HEK293 (cell line): Measurements from ENCODE around the gene ERFE.
A peak's percentile ranks its signal among the peaks of the same experiment; 100 is the strongest.

ENCODE experiments used
- CTCF ChIA-PET: fragments of 350-600 bp; formaldehyde crosslinking; extraction: SDS; loops from one replicate; lab custom pipeline; 2021; ENCODE audit warnings: antibody characterized with exemption; lab: Yijun Ruan, JAX
- POLR2A ChIA-PET: fragments of 300-600 bp; formaldehyde crosslinking; extraction: SDS; loops from one replicate; lab custom pipeline; 2020; ENCODE audit warnings: antibody characterized with exemption, inconsistent platforms; lab: Yijun Ruan, JAX
- H3K27ac ChIP-seq: fragments of 200-500 bp; sonication (Bioruptor generic); 2 replicates; pipeline ENCODE4 v1.5.1; 2014; ENCODE audit warnings: low read depth, low read length, control low read depth, inconsistent platforms; ENCODE audit errors: extremely low read depth
- H3K36me3 ChIP-seq, 2 experiments: fragments of 200-500 bp in 1 of 2; sonication (Bioruptor generic) in 1 of 2; 1 replicate in 1 of 2; 2 replicates in 1 of 2; pipeline ENCODE4 v1.5.1; 2014 to 2017; ENCODE audit warnings: inconsistent platforms in 2 of 2, low read length in 2 of 2; ENCODE audit not compliant: control insufficient read depth in 2 of 2, insufficient read depth in 1 of 2
- H3K4me1 ChIP-seq: fragments of 200-500 bp; sonication (Bioruptor generic); 2 replicates; pipeline ENCODE4 v1.5.1; 2014; ENCODE audit warnings: mild to moderate bottlenecking, low read length, inconsistent platforms; ENCODE audit not compliant: control insufficient read depth, insufficient read depth
- H3K4me3 ChIP-seq: 2 replicates; pipeline ENCODE4 v1.5.1; 2011; ENCODE audit warnings: low read depth, mild to moderate bottlenecking, control low read depth, low read length, moderate library complexity
- H3K9me3 ChIP-seq: fragments of 200-500 bp; sonication (Bioruptor generic); 2 replicates; pipeline ENCODE4 v1.5.1; 2014; ENCODE audit warnings: low read depth, low read length, inconsistent platforms; ENCODE audit not compliant: control insufficient read depth, insufficient read depth
- PRDM4 ChIP-seq: fragments of 450-650 bp; formaldehyde crosslinking; IDR thresholded peaks from 2 replicates; pipeline ENCODE4 v1.5.1; 2017; ENCODE audit warnings: missing biosample characterization, missing genetic modification characterization
- SCRT2 ChIP-seq: fragments of 450-650 bp; formaldehyde crosslinking; IDR thresholded peaks from 2 replicates; pipeline ENCODE4 v1.5.1; 2016; ENCODE audit warnings: missing biosample characterization, missing genetic modification characterization
- ZIC2 ChIP-seq: fragments of 450-650 bp; formaldehyde crosslinking; IDR thresholded peaks from 2 replicates; pipeline ENCODE4 v1.5.1; 2016; ENCODE audit warnings: missing biosample characterization, missing genetic modification characterization
- ZNF16 ChIP-seq: fragments of 450-650 bp; formaldehyde crosslinking; IDR thresholded peaks from 2 replicates; pipeline ENCODE4 v1.5.1; 2016; ENCODE audit warnings: low read depth, missing biosample characterization, missing genetic modification characterization
- ZNF174 ChIP-seq: fragments of 450-650 bp; formaldehyde crosslinking; IDR thresholded peaks from 2 replicates; pipeline ENCODE4 v1.5.0; 2017; ENCODE audit warnings: missing biosample characterization, mild to moderate bottlenecking, missing genetic modification characterization
- ZNF211 ChIP-seq: fragments of 450-650 bp; formaldehyde crosslinking; IDR thresholded peaks from 2 replicates; pipeline ENCODE4 v1.5.1; 2016; ENCODE audit warnings: low read depth, missing biosample characterization, missing genetic modification characterization
- ZNF223 ChIP-seq: fragments of 450-650 bp; formaldehyde crosslinking; IDR thresholded peaks from 2 replicates; pipeline ENCODE4 v1.5.1; 2016; ENCODE audit warnings: missing biosample characterization, missing genetic modification characterization
- ZNF23 ChIP-seq: fragments of 450-650 bp; formaldehyde crosslinking; IDR thresholded peaks from 2 replicates; pipeline ENCODE4 v1.5.1; 2016; ENCODE audit warnings: missing biosample characterization, missing genetic modification characterization, borderline replicate concordance
- ZNF266 ChIP-seq: fragments of 450-650 bp; formaldehyde crosslinking; IDR thresholded peaks from 2 replicates; pipeline ENCODE4 v1.5.1; 2016; ENCODE audit warnings: missing biosample characterization, missing genetic modification characterization, low read depth
- ZNF366 ChIP-seq: fragments of 450-650 bp; formaldehyde crosslinking; conservative IDR thresholded peaks from 2 replicates; pipeline ENCODE4 v1.5.1; 2016; ENCODE audit warnings: missing biosample characterization, missing genetic modification characterization
- ZNF394 ChIP-seq: fragments of 450-650 bp; formaldehyde crosslinking; IDR thresholded peaks from 2 replicates; pipeline ENCODE4 v1.5.1; 2016; ENCODE audit warnings: missing biosample characterization, missing genetic modification characterization, mild to moderate bottlenecking, moderate library complexity, borderline replicate concordance
- ZNF48 ChIP-seq: fragments of 450-650 bp; formaldehyde crosslinking; IDR thresholded peaks from 2 replicates; pipeline ENCODE4 v1.5.1; 2016; ENCODE audit warnings: missing biosample characterization, missing genetic modification characterization
- ZNF530 ChIP-seq: fragments of 450-650 bp; formaldehyde crosslinking; IDR thresholded peaks from 2 replicates; pipeline ENCODE4 v1.5.1; 2016; ENCODE audit warnings: low read depth, missing biosample characterization, missing genetic modification characterization
- ZNF548 ChIP-seq: fragments of 450-650 bp; formaldehyde crosslinking; IDR thresholded peaks from 2 replicates; pipeline ENCODE4 v1.5.1; 2016; ENCODE audit warnings: missing biosample characterization, missing genetic modification characterization
- ZNF571 ChIP-seq: fragments of 450-650 bp; formaldehyde crosslinking; IDR thresholded peaks from 2 replicates; pipeline ENCODE4 v1.5.0; 2017; ENCODE audit warnings: missing biosample characterization, missing genetic modification characterization
- ZNF623 ChIP-seq: fragments of 450-650 bp; formaldehyde crosslinking; IDR thresholded peaks from 2 replicates; pipeline ENCODE4 v1.5.1; 2016; ENCODE audit warnings: missing biosample characterization, missing genetic modification characterization
- ZNF660 ChIP-seq: fragments of 450-650 bp; IDR thresholded peaks from 2 replicates; pipeline ENCODE4 v1.5.1; 2018; ENCODE audit warnings: missing biosample characterization, mild to moderate bottlenecking, missing genetic modification characterization
- ZNF76 ChIP-seq: fragments of 450-650 bp; formaldehyde crosslinking; IDR thresholded peaks from 2 replicates; pipeline ENCODE4; 2016; ENCODE audit warnings: low read depth, missing biosample characterization, missing genetic modification characterization, borderline replicate concordance
- ZNF768 ChIP-seq: fragments of 450-650 bp; formaldehyde crosslinking; IDR thresholded peaks from 2 replicates; pipeline ENCODE4 v1.5.1; 2018; ENCODE audit warnings: missing biosample characterization, mild to moderate bottlenecking, missing genetic modification characterization
- TF ChIP-seq, protein P1 (sequence below): fragments of 450-650 bp; formaldehyde crosslinking; IDR thresholded peaks from 2 replicates; pipeline ENCODE4 v1.5.1; 2017; ENCODE audit warnings: missing biosample characterization, missing genetic modification characterization

The ERFE gene

GRCh38 chr2:238131761-238132462 is 26.9 kb upstream of the ERFE start:
- CTCF ChIA-PET: no interaction called here
- H3K9me3 ChIP-seq: no peaks in the 10 kb centered on the region
- no peaks in the 10 kb centered on the region for H3K36me3 ChIP-seq
- H3K4me1 ChIP-seq: no peaks in the 10 kb centered on the region
- POLR2A ChIA-PET: no interaction called here
- TF ChIP-seq SCRT2 (tag by site-specific recombination) (no peak), ZNF266 (tag by site-specific recombination) (no peak), ZNF548 (tag by site-specific recombination) (no peak), ZNF211 (tag by site-specific recombination) (no peak), ZNF530 (tag by site-specific recombination) (no peak), ZNF366 (tag by site-specific recombination) (no peak), ZNF571 (tag by site-specific recombination) (no peak), ZNF16 (tag by site-specific recombination) (no peak), ZNF394 (tag by site-specific recombination) (no peak), PRDM4 (tag by site-specific recombination) (no peak), ZNF174 (tag by site-specific recombination) (no peak), ZNF48 (tag by site-specific recombination) (no peak)
- no peak overlapping the region for H3K27ac ChIP-seq
- H3K4me3 ChIP-seq: no peak overlapping the region

DNA sequence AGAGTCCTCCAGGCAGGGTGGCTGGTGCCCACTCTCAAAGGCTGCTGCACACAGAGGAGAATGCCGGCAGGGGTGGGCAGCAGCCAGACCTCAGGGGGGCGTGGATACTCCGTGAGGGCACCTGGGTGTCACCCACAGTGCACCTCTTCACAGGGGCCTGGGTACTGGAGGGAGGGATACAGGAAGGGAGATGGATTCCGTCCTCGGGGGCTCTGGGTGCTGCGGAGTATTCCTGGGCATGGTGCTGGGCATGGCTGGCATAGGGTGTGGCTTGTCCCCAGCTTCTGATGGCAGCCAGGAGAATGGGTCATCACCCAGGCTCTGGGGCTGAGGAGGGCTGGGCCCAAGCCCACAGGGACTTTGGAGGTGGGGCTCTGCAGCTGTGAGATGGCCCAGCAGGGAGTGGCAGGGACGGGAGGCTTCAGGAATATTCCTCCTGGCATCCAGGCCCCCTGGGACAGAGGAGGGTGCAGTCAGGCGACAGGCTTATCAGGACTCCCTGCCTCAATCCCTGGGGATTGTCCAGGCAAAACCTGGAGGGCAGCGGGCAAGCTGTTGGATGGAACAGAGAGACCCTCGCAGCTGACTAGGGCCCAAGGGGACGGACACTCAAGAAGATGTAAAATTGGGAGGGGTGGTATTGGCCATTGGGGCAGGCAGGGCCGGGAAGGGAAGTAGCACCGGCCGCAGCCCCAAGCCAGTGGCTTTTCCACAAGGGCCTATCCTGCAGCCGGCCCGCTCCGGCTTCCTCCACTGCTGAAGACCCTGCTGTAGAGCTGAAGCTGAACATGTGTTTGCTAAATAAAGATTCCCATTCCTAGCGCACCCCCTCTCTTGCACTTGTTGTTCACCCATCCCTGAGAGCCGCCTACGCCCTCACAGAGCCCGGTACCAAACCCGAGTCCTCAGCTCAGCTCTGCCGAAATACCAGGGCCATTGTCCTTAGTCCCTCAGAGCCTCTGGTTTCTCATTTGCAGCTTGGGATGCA is 26.0 kb upstream of the ERFE start:
- H3K4me3 ChIP-seq: no peak overlapping the region
- no peaks in the 10 kb centered on the region for H3K9me3 ChIP-seq
- no peaks in the 10 kb centered on the region for H3K4me1 ChIP-seq
- no peaks in the 10 kb centered on the region for H3K36me3 ChIP-seq
- ChIA-PET CTCF (no interaction called here), POLR2A (no interaction called here)
- H3K27ac ChIP-seq: no peak overlapping the region
- TF ChIP-seq ZNF623 (tag by site-specific recombination) (no peak), ZIC2 (tag by site-specific recombination) (0 out of 2 replicates have a peak, but pooled peaks have one; percentile 17), ZNF223 (tag by site-specific recombination) (no peak), ZNF76 (tag by site-specific recombination) (no peak), ZNF768 (tag by site-specific recombination) (no peak), ZNF660 (no peak), ZNF23 (tag by site-specific recombination) (no peak)
- TF ChIP-seq, protein P1, sequence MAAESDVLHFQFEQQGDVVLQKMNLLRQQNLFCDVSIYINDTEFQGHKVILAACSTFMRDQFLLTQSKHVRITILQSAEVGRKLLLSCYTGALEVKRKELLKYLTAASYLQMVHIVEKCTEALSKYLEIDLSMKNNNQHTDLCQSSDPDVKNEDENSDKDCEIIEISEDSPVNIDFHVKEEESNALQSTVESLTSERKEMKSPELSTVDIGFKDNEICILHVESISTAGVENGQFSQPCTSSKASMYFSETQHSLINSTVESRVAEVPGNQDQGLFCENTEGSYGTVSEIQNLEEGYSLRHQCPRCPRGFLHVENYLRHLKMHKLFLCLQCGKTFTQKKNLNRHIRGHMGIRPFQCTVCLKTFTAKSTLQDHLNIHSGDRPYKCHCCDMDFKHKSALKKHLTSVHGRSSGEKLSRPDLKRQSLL (tag by site-specific recombination): no peak
